GM18907 (cell line): ENCODE results near the gene TPPP2.
"Not testable (repeated sequence)": the region's sequence is repeated elsewhere in the genome, so short reads cannot be mapped to it uniquely, and the experiment has no call there.

Experiments used
- ATAC-seq: cut with Tn5 transposase; IDR thresholded peaks from one replicate; pipeline ENCODE4 v1.9.1; 2021; ENCODE audit warnings: mild to moderate bottlenecking, moderate library complexity; ENCODE audit not compliant: unreplicated experiment

The TPPP2 gene

DNA sequence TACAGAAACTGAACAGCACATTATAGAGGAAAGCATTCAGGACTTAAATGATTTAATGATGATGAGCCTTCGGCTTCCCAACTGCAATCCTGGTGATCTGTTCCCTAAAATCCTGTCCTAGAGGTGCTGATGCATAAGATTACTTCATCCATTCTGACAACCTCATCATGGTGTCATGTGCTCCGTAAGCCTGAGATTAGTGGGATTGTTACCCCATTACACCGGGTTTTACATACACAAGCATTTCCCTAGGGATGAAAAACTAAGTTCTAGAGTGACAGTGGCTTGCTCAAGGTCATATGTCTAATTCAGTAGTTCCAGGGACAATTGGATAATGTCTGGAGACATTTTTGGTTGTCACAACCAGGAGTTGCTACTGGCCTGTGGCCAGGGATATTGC, 7.1 kb downstream of the TPPP2 start:
- no peak for ATAC-seq

DNA sequence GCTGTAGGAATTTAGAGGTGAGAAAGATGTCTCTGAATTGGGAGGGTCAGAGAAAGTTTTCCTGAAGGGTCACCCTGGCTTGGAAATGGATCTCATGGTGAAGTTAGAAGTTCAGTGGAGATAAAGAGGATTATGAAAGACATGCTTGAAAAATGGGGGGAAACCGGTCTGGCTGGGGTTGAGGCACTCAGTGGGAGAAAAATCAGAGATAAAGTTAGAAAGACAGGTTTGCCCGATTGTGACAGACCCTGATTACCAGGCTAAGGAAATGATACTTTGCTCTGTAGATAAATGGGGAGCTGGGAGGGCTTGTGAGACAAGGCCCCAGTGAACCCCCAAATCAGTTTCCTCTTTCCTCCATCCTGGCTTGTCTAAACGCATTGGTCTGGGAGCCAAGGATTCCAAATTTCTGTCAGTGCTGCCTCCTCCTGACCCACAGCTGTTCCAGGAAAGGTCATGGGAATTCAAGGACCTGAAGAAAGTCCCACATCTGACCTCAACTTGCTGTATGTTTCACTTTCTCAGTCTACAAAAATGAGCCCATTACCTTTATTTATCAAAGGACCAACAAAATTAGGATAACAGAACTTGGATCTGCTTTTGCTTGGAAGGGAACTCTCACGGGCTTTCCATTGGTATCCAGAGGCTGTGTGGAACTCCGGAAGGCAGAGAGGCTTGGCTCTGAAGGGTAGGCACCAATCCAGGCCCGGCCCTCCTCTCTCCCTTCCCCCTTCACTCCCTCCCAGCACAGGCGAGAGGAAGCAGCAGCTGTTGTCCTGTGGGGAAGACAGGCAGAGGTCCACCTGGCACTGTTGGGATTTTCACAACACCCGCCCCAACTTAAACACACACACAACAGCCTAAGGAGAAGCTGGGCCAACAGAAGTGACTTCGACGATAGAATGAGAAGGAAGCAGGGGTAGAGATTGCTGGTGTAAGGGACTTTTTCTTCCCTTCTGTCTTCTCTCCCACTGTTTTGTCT, 8.7 kb downstream of the TPPP2 start:
- no peak for ATAC-seq

DNA sequence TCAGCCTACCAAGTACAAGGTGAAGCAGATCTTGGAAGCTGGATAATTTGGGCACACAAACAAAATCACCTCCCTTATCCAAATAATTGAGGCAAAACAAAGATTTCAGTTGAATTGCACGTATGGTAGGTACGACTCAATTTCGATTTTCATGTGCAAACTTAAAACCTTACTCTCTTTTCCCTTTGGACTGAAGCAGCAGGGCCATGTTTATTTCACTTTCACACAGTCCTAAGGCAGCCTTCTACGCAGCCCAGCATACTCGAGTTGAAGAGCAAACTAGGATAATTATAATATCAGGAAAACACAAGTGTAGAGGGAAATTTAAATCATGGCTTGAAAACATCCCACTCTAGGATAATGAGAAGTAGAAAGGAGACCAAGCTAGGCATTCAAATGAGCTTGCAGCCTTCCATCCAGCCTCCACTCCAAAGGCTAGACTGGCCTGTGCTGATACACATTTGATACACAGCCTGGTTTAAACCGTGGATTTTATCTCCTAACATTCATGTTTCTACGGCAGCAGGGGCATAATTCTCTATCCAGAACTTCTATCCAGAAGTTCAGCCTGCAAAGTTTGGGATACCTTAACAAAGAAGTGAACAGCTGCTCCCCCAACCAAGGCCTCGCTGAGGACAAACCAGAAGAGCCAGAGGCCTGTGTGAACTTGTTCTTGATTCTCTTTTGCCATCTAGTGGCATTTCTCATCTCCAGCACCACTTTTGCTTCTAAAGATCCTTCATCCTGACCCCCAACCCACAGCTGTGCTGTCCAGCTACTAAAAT, 9.8 kb downstream of the TPPP2 start:
- no peak for ATAC-seq

DNA sequence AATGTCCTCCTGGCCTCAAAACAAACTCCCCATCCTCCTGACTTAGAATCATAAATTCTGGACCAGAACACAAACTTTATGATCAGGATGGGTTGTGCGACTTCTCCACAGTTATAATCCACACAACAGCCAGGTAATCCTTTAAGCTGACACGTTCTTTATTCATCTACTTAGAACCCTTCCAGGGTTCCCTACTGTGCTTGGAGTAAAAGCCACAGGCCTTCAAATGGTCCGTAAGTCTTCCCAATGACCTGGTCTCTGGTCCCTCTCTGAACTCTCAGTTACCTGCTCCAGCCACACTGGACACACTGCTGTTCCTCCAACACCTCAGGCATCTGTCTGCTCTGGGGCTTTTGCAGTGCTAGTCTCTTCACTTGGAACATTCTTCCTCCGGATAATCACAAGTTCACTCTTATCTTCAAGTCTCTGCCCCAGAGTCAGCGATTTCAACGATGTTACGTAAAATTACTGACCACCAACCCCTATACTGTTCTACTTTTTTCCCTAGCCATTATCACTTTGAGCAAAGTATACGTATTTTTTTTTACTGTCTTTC, 10.4 kb downstream of the TPPP2 start:
- ATAC-seq = no peak

DNA sequence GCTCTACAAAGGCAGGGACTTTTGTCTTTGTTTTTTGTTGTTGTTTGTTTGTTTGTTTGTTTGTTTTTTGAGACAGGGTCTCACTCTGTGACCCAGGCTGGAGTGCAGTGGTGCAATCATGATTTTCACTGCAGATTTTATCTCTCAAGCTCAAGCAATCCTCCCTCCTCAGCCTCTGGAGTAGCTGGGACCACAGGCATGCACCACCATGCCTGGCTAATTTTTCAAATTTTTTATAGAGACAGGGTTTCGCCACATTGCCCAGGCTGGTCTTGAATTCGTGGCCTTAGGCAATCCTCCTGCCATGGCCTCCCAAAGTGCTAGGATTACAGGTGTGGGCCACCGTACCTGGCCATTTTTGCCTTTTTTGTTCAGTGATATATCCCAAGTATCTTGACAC, 10.9 kb downstream of the TPPP2 start:
- not testable (repeated sequence) for ATAC-seq

DNA sequence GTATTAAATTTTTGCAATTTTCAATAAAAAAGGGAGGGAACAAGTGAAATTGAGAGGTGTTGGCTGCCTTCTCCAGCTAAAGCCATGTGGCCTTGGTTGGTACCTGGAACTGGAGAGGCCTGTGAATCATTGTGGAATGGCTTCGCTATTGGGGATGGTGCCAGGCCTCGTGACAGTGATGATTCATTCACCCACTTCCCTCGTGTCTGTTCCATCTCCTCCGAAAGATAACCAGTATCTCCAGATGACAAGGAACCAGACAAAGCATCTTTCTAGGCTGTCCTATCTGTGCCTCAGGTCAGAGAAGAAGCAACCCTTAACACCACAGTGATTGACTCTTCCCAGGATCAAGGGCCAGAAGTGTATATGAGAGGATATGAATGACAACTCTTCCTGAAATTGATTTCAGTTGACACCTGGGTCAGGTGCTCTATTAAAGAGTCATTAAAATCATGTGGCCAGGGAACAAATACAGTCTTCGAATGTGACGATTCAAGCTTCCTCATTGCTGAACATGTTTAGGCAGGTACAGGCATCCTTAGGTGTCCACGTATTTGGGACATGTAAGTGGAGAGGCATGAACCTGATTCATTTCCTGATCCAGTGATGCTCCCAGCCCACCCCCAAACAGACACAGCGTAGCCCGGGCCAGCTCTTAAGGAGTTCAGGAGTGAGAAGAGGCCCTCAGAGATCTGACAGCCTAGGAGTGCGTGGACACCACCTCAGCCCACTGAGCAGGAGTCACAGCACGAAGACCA, 11.8 kb downstream of the TPPP2 start, which contains the start of gene RNASE7:
TSS of gene RNASE7 (plus strand) at position 687 of the 758 bp plus-strand sequence. CDS start 631 bp downstream, outside the sequence.
- no peak for ATAC-seq

DNA sequence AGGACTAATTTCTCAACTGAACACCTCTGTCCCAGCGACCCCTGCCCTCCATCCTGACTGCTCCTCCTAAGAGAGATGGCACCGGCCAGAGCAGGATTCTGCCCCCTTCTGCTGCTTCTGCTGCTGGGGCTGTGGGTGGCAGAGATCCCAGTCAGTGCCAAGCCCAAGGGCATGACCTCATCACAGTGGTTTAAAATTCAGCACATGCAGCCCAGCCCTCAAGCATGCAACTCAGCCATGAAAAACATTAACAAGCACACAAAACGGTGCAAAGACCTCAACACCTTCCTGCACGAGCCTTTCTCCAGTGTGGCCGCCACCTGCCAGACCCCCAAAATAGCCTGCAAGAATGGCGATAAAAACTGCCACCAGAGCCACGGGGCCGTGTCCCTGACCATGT, 12.9 kb downstream of the TPPP2 start:
- no peak for ATAC-seq

DNA sequence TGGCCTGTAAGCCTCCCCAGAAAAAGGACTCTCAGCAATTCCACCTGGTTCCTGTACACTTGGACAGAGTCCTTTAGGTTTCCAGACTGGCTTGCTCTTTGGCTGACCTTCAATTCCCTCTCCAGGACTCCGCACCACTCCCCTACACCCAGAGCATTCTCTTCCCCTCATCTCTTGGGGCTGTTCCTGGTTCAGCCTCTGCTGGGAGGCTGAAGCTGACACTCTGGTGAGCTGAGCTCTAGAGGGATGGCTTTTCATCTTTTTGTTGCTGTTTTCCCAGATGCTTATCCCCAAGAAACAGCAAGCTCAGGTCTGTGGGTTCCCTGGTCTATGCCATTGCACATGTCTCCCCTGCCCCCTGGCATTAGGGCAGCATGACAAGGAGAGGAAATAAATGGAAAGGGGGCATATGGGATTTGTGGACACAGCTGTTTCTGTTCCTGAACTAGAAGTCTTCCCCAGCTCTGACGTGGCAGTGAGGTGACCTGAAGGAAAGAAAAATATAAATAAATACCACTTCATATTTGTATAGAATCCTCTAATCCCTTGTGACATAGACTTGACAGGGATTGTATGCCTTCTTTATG, 13.5 kb downstream of the TPPP2 start:
- ATAC-seq = no peak

DNA sequence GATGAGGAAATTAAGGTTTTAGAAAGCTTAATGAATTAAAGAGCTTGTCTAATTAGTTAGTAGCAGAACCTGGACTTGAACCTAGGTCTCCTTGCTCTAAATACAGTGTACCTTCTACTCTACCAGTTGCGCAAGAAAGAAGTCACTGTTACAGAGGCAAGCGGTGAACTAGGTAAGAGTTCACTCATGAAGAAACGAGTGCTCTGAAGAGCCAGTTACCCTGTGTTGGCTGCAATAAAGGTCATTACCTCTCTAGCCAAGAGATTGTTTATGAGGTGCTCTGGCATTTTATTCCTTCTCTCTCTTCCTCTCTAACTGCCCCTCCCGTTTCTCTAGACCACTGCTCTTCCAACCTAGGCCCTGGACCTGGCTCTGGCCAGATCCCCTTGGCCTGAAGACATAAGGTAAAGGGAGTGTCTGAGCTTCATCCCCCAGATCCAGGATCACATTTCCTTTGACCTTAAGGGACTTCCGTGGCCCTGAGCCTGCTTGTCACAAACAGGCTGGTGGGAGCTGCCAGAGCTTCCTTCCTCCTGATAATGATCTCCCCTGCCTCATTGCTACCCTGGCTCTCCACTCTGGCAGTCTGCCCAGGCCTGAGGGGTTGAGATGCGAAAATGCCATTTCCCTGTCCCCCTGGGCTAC, 14.1 kb downstream of the TPPP2 start:
- ATAC-seq = no peak

DNA sequence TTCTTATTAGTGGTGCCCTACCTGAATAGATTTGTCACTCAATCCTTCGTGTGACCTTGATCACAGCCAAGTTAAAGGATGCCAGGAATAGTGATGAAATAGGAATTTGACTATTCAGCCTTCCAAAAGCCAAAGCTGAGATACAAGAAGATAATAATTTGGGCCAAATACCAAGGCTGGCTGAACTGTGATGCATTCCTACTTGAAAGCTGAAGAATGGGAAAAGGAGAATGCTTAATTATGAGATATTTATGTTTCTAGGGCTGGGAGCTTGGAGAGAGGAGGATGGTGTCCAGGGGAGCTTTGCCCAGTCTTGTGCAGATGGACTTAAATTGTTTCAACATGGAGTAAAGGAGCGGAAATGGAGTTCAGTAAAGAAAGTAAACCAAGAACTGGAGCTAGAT, 17.4 kb downstream of the TPPP2 start:
- ATAC-seq = no peak

DNA sequence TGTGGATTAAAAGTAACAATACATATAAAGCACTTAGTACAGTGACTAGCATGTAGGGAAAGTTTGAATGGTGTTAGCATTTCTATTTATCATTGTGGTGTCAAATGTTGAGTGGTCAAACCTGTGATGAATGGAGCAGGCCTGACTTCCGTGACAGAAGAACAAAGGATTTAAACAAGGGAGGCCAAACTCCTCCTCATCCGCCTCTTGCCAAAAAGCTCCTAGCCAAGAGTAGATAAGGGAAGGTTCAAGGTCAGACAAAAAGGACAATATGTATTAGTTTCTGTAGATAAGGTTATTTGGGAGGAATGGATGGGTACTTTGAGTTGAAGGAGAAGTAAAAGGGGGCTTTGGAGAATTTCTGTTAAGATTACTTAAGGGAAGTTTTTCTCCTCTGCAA, 18.6 kb downstream of the TPPP2 start:
- no peak for ATAC-seq

DNA sequence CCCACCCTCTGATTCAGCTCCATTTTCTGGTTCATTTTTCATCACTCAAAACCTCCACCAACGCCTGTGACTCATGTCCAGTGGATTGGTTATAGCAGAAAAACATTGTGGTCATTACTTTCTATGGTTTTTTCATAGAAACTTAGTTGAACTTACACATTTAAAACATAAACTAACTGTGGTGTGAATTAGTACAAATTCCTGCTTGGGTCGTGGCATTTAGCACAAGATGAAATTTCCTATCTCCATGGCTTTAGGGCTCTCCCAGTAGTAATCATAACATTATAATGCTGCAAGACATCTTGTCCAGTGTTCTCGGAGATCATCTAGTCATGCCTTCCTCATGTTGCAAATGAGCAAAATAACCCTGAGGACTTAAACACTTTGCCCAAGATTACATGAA, 19.3 kb downstream of the TPPP2 start:
- ATAC-seq = no peak

DNA sequence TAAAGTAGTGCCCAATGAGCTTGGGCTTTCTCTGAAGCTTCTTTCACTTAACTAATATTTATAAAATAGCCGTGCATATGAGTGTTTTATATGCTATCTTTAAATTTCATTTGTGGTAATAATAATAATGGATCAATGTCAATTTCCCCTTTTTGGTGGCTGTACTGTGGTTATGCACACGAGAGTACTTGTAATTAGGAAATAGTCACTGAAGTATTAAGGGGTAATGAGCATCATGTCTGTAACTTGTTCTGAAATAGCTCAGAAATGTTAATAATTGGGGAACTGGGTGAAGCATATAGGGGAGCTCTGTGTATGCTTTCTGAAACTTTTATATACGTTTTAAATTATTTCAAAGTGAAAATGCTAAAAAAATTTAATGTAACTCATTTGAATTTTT, 20.6 kb downstream of the TPPP2 start:
- ATAC-seq = no peak

DNA sequence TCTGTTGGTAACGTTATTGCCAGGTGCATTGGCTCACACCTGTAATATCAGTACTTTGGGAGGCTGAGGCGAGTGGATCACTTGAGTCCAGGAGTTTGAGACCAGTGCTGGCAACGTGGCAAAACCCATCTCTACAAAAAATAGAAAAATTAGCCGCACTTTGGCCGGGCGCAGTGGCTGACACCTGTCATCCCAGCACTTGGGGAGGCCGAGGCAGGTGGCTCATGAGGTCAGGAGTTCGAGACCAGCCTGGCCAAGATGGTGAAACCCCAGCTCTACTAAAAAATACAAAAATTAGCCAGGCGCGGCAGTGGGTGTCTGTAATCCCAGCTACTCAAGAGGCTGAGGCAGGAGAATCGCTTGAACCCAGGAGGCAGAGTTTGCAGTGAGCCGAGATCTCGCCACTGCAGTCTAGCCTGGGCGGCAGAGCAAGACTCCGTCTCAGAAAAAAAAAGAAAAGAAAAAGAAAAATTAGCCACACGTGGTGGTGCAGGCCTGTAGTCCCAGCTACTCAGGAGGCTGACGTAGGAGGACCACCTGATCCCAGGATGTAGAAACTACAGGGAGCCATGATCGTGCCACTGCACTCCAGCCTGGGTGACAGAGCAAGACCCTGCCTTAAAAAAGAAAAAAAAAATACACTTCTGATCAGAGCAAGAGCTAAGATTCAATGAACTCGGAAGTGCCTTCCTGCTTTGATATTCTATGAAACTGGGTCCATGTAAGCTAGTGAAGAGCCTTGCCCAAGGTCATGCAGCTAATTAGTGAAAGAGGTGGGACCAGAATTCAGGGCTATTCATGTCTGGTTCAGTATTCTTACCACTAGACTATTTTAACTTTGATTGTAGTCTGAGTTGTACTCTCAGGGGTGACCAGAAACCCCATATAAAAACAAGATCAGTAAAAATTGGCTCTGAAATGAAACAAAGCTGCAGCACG, 23.4 kb downstream of the TPPP2 start:
- no peak for ATAC-seq

DNA sequence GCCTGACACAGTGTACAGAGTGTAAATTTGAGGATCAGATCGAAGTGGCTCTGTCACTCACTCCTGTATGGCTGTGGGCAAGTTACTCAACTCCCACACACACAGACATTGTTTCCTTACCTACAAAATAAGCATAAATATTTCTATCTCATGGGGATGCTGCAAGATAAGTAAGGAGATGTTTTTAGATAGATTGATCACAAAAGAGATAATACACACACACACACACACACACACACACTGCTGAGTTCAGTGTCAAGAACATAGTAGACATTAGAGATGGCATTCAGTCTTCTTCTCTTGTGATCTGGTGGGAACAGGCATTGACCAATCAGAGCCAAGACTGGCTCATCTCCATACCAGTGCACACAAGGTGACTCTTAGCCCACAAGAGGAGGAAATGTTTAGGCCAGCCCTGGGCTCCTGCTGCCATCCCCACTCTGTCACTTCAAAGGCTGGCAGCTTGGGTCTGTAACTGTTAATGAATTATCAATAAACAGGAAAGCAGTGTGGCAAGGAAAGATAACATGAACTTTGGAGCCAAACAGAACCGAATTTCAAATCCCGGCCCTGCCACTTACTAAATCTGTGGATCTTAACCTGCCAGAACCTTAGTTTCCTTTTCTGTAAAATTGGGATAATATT, 24.2 kb downstream of the TPPP2 start:
- ATAC-seq = no peak

DNA sequence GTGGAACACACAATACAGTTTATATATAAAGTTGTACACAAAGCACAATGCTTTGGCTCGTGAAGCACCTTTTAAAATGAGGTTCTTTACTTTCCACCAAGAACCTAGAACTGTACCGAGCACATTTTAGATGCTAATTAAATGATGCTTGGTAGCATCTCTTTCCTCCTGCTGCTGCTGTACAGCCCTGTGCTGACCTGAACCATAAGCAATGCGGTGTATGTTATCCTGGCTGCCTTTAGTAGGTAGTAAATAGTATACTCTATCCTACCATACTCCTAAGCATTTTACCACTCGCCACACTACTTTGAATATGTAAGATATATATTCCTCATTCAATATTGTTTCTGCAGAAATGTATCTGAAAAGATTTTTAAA, 24.7 kb downstream of the TPPP2 start:
- no peak for ATAC-seq

DNA sequence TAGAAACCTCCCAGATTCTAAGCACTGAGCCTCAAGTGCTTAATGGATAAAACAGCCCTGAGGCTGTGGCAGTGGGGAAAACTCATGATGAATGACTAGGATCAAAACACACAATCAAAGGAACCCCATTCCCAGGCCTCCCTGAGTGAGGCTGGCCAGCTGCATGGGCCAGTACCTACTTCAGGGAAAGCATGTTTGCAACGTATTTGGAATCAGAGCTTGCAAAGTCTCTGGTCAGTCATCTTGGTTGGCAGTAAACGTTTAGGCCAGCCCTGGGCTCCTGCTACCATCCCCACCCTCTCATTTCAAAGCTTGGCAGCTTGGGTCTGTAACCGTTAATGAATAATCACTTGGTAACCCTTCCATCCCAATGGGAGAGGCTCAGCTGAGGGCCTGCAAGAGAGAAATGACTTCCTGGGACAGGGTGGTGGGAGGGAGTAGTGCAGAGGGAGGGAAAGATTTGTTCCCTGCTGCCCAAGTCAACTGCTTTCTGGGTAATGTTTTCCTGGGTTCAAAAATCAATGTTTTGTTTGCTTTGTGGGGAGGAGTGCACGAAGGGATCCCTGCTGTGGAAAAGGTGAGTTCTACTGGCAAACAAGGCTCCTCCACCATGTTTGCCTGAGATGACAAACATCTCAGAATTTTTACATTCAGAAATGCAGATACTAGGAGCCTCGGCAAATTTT, 25.6 kb downstream of the TPPP2 start:
- ATAC-seq = no peak
